ENCODE results near the gene RTN4. TPM values are rescaled to one million over a fixed set of nuclear protein-coding genes. Genes with fewer than 3 reads are reported as not detected.

Gene RTN4, protein sequence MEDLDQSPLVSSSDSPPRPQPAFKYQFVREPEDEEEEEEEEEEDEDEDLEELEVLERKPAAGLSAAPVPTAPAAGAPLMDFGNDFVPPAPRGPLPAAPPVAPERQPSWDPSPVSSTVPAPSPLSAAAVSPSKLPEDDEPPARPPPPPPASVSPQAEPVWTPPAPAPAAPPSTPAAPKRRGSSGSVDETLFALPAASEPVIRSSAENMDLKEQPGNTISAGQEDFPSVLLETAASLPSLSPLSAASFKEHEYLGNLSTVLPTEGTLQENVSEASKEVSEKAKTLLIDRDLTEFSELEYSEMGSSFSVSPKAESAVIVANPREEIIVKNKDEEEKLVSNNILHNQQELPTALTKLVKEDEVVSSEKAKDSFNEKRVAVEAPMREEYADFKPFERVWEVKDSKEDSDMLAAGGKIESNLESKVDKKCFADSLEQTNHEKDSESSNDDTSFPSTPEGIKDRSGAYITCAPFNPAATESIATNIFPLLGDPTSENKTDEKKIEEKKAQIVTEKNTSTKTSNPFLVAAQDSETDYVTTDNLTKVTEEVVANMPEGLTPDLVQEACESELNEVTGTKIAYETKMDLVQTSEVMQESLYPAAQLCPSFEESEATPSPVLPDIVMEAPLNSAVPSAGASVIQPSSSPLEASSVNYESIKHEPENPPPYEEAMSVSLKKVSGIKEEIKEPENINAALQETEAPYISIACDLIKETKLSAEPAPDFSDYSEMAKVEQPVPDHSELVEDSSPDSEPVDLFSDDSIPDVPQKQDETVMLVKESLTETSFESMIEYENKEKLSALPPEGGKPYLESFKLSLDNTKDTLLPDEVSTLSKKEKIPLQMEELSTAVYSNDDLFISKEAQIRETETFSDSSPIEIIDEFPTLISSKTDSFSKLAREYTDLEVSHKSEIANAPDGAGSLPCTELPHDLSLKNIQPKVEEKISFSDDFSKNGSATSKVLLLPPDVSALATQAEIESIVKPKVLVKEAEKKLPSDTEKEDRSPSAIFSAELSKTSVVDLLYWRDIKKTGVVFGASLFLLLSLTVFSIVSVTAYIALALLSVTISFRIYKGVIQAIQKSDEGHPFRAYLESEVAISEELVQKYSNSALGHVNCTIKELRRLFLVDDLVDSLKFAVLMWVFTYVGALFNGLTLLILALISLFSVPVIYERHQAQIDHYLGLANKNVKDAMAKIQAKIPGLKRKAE
- 470 to 522 TPM (median 489 TPM) in 5 replicates for total RNA-seq (2022; extraction: Qiagen RNA extraction)

DNA sequence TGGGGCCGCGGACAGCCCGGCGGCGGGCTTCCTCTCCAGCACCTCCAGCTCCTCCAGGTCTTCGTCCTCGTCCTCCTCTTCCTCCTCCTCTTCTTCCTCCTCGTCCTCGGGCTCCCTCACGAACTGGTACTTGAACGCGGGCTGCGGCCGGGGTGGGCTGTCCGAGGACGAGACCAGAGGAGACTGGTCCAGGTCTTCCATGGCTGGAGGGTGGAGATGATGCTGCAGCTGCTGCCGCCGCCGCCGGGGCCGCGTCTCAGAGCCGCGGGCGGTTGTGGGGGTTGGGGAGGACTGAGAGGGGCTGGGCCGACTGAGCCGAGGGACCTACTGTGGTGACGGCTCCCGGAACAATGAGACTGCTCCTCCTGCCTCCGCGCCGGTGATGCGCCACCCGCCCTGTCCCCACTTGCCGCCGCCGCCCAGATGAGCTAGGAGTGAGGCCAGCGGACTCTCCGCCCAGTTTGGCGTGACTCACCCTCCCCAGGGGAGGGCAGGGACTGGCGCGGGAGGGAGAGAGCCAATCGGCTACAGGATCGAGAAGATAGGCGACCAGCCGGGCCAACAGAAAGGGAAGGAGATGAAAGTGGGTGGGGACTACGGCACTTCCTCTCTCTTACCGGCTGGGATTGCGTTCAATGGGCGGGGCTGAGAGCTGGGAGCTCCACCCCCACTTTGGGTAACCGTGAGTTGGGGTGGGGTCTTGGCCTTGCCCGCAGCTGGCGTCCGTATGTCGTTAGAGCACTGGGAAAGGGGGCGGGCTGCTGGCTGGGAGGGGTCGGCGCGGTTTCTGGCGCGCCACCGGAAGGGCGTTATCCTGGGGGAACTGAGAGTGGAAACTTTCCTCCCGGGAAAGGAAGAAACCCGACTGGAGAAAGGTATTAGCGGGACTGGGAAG lies at the start of gene RTN4:
Gene RTN4 (minus strand): TSS at position 352 of the 895 bp plus-strand sequence. CDS start 151 bp downstream, at position 201.

Other genes starting within 250 kb of the RTN4 start
- gene CLHC1, start 181.8 kb upstream of the RTN4 start, total RNA-seq (2022; extraction: Qiagen RNA extraction): 2.1 to 4.0 TPM (median 2.2 TPM) in 5 replicates
- gene RPS27A, start 182.2 kb upstream of the RTN4 start, total RNA-seq (2022; extraction: Qiagen RNA extraction): 2,600 to 3,202 TPM (median 2,768 TPM) in 5 replicates
- 39.2 to 50.8 TPM (median 40.6 TPM) in 5 replicates for gene MTIF2, start 218.8 kb upstream of the RTN4 start, total RNA-seq (2022; extraction: Qiagen RNA extraction)

Measured in A549 treated with CORT108297 at 1 μM for 4 hours (cell line).